ENCODE results near the gene RYR2.

- TF ChIP-seq FOXM1 (IDR thresholded peaks at IDR 0.05; ENCODE audit: low read depth) (no peak), TCF12 (IDR thresholded peaks at IDR 0.05) (no peak)
These were observed 750.2 kb downstream of the RYR2 start for GRCh38 chr1:237792149-237792548.

Data from SK-N-SH (cell line).